GM23338 (cell line): ENCODE results near the gene YPEL1. TPM values are rescaled to one million over a fixed set of nuclear protein-coding genes. Genes with fewer than 3 reads are reported as not detected.
A peak's percentile ranks its signal among the peaks of the same experiment; 100 is the strongest.

Experiments used
- ATAC-seq: fragments of 200-7000 bp; cut with Tn5 transposase; 3 replicates; pipeline ENCODE4 v1.9.1; 2020
- DNase-seq: peaks from one replicate; pipeline ENCODE4 v3.0.0-alpha.2; 2015; ENCODE audit warnings: low spot score
- H2AFZ ChIP-seq: fragments of 200-600 bp; sonication (generic); 2 replicates; pipeline ENCODE4 v1.8.0; 2016; ENCODE audit warnings: antibody characterized with exemption, mild to moderate bottlenecking, moderate library complexity
- H3F3A ChIP-seq: fragments of 200-600 bp; sonication (generic); replicated peaks from 2 replicates; pipeline ENCODE4 v1.8.0; 2017; ENCODE audit warnings: antibody characterized with exemption, mixed run types, low read depth
- H3K27ac ChIP-seq: fragments of 200-600 bp; sonication (generic); 2 replicates; pipeline ENCODE4 v1.6.1; 2016; ENCODE audit warnings: low read depth
- H3K27me3 ChIP-seq: fragments of 200-600 bp; sonication (generic); 2 replicates; pipeline ENCODE4 v1.8.0; 2016; ENCODE audit warnings: mild to moderate bottlenecking, mixed run types, moderate library complexity; ENCODE audit not compliant: insufficient read depth
- H3K36me3 ChIP-seq: fragments of 200-600 bp; sonication (generic); 2 replicates; pipeline ENCODE4 v1.8.0; 2016; ENCODE audit warnings: mild to moderate bottlenecking; ENCODE audit not compliant: insufficient read depth
- H3K4me1 ChIP-seq: fragments of 200-600 bp; sonication (generic); 2 replicates; pipeline ENCODE4 v1.8.0; 2016; ENCODE audit warnings: mild to moderate bottlenecking, moderate library complexity; ENCODE audit not compliant: insufficient read depth
- H3K4me2 ChIP-seq: fragments of 200-600 bp; sonication (generic); 2 replicates; pipeline ENCODE4 v1.7.1; 2017; ENCODE audit warnings: mixed run types
- H3K4me3 ChIP-seq: fragments of 200-600 bp; sonication (generic); 2 replicates; pipeline ENCODE4 v1.6.1; 2016; ENCODE audit warnings: mixed run types
- H3K79me2 ChIP-seq: fragments of 200-600 bp; sonication (generic); replicated peaks from 2 replicates; pipeline ENCODE4 v1.8.0; 2017; ENCODE audit warnings: mild to moderate bottlenecking; ENCODE audit not compliant: insufficient read depth
- H3K9me2 ChIP-seq: fragments of 200-600 bp; sonication (generic); 2 replicates; pipeline ENCODE4 v1.8.0; 2017; ENCODE audit not compliant: insufficient read depth
- H4K20me1 ChIP-seq: fragments of 200-600 bp; sonication (generic); replicated peaks from 2 replicates; pipeline ENCODE4 v1.8.0; 2017; ENCODE audit warnings: mild to moderate bottlenecking; ENCODE audit not compliant: insufficient read depth
- H3K27ac Mint-ChIP-seq: 2 replicates; pipeline ENCODE4 v1.8.0; 2020; ENCODE audit warnings: inconsistent platforms, mild to moderate bottlenecking, moderate library complexity, mixed read lengths
- H3K27me3 Mint-ChIP-seq: 3 replicates; pipeline ENCODE4 v1.8.0; 2022; ENCODE audit warnings: low read depth, mild to moderate bottlenecking, moderate library complexity, mixed read lengths, inconsistent platforms; ENCODE audit not compliant: insufficient read depth, poor library complexity
- H3K36me3 Mint-ChIP-seq: 3 replicates; pipeline ENCODE4 v1.8.0; 2021; ENCODE audit warnings: low read depth, mild to moderate bottlenecking, inconsistent platforms, moderate library complexity, mixed read lengths
- H3K4me1 Mint-ChIP-seq: 3 replicates; pipeline ENCODE4 v1.8.0; 2020; ENCODE audit warnings: mild to moderate bottlenecking, inconsistent platforms, mixed read lengths
- H3K4me3 Mint-ChIP-seq: 3 replicates; pipeline ENCODE4 v1.8.0; 2021; ENCODE audit warnings: moderate library complexity, mild to moderate bottlenecking, inconsistent platforms, mixed read lengths
- H3K9me3 Mint-ChIP-seq: 3 replicates; pipeline ENCODE4 v1.8.0; 2020; ENCODE audit warnings: moderate library complexity, mild to moderate bottlenecking, inconsistent platforms, mixed read lengths
- JUNB ChIP-seq: IDR thresholded peaks from one replicate; pipeline ENCODE4 v1.6.1; 2016; ENCODE audit warnings: antibody characterized with exemption; ENCODE audit not compliant: unreplicated experiment
- NANOG ChIP-seq: IDR thresholded peaks from 2 replicates; pipeline ENCODE4 v1.6.1; 2016; ENCODE audit warnings: antibody characterized with exemption, borderline replicate concordance
- POLR2AphosphoS5 ChIP-seq: IDR thresholded peaks from 2 replicates; pipeline ENCODE4 v1.6.1; 2016; ENCODE audit warnings: antibody characterized with exemption, low read depth
- STAT1 ChIP-seq: IDR thresholded peaks from one replicate; pipeline ENCODE4 v1.6.1; 2016; ENCODE audit warnings: antibody characterized with exemption; ENCODE audit not compliant: unreplicated experiment
- ZNF331 ChIP-seq: fragments of 250-450 bp; sonication (Bioruptor Pico); IDR thresholded peaks from 2 replicates; pipeline ENCODE4 v1.5.0; 2020; ENCODE audit warnings: low read depth, mild to moderate bottlenecking, moderate library complexity
- polyA plus RNA-seq: library from polyadenylated mRNA; unstranded; fragments of >200 nt; fragmentation: Nextera tagmentation; extraction: Ambion mirVana; gene quantifications from 2 replicates; pipeline ENCODE4 v1.2.1, GENCODE V29; 2016
- total RNA-seq: library from RNA; depleted of rRNA; stranded (reverse); fragments of >200 nt; shearing (Covaris generic); gene quantifications from 2 replicates; pipeline ENCODE4 v1.2.3, GENCODE V29; 2014
- TF ChIP-seq, protein P1 (sequence below): IDR thresholded peaks from one replicate; pipeline ENCODE4 v1.6.1; 2018; ENCODE audit warnings: antibody characterized with exemption; ENCODE audit not compliant: unreplicated experiment
- TF ChIP-seq, protein P2 (sequence below), 2 experiments: fragments of 200-600 bp in 1 of 2; sonication (generic) in 1 of 2; conservative IDR thresholded peaks; 2 replicates each; pipeline versions ENCODE4 v1.5.1 to v1.6.1; 2016 to 2017; ENCODE audit warnings: antibody characterized with exemption in 2 of 2, low read depth in 2 of 2, mild to moderate bottlenecking in 2 of 2, moderate library complexity in 1 of 2

Gene YPEL1
- total and polyA plus RNA-seq, 2 experiments from 2014 or later, result 4.4 to 6.0 TPM

DNA sequence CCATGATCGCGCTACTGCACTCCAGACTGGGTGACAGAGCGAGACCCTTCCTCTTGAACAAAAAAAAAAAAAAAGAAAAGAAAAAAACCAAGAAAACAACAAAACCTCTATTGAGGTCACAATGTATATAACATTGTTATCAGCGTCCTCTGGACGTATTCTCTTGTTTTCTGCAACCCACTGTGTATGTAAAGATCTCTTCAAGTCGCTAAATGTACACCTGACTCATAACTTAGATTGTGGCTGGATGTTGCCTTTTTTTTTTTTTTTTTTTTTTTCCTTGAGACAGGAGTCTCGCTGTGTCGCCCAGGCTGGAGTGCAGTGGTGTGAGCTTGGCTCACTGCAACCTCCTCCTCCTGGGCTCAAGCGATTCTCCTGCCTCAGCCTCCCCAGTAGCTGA, 1.4 kb upstream of the YPEL1 start:
- Histone ChIP-seq H3K4me3 (no peak overlapping the region), H3K4me1 (peaks cover 14% of the 10 kb centered on the region), H3K27me3 (peaks cover 30% of the 10 kb centered on the region), H3K36me3 (no peaks in the 10 kb centered on the region), H4K20me1 (no peaks in the 10 kb centered on the region), H3F3A (peaks cover 3% of the 10 kb centered on the region), H2AFZ (no peak overlapping the region), H3K27ac (no peak overlapping the region), H3K79me2 (no peaks in the 10 kb centered on the region), H3K4me2 (no peak overlapping the region), H3K9me2 (no peaks in the 10 kb centered on the region)
- DNase-seq (no peak), ATAC-seq (no peak)
- Mint-ChIP-seq H3K9me3 (no peaks in the 10 kb centered on the region), H3K27me3 (peaks cover 26% of the 10 kb centered on the region), H3K4me3 (no peak overlapping the region), H3K27ac (no peak overlapping the region), H3K36me3 (no peaks in the 10 kb centered on the region; the same call in 2 of the 3 replicates), H3K4me1 (peaks cover 16% of the 10 kb centered on the region)
- TF ChIP-seq, protein P1, sequence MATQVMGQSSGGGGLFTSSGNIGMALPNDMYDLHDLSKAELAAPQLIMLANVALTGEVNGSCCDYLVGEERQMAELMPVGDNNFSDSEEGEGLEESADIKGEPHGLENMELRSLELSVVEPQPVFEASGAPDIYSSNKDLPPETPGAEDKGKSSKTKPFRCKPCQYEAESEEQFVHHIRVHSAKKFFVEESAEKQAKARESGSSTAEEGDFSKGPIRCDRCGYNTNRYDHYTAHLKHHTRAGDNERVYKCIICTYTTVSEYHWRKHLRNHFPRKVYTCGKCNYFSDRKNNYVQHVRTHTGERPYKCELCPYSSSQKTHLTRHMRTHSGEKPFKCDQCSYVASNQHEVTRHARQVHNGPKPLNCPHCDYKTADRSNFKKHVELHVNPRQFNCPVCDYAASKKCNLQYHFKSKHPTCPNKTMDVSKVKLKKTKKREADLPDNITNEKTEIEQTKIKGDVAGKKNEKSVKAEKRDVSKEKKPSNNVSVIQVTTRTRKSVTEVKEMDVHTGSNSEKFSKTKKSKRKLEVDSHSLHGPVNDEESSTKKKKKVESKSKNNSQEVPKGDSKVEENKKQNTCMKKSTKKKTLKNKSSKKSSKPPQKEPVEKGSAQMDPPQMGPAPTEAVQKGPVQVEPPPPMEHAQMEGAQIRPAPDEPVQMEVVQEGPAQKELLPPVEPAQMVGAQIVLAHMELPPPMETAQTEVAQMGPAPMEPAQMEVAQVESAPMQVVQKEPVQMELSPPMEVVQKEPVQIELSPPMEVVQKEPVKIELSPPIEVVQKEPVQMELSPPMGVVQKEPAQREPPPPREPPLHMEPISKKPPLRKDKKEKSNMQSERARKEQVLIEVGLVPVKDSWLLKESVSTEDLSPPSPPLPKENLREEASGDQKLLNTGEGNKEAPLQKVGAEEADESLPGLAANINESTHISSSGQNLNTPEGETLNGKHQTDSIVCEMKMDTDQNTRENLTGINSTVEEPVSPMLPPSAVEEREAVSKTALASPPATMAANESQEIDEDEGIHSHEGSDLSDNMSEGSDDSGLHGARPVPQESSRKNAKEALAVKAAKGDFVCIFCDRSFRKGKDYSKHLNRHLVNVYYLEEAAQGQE, result no peak
- TF ChIP-seq JUNB (no peak), STAT1 (no peak), NANOG (no peak), ZNF331 (CRISPR knock-in tag) (no peak)
- TF ChIP-seq, protein P2, sequence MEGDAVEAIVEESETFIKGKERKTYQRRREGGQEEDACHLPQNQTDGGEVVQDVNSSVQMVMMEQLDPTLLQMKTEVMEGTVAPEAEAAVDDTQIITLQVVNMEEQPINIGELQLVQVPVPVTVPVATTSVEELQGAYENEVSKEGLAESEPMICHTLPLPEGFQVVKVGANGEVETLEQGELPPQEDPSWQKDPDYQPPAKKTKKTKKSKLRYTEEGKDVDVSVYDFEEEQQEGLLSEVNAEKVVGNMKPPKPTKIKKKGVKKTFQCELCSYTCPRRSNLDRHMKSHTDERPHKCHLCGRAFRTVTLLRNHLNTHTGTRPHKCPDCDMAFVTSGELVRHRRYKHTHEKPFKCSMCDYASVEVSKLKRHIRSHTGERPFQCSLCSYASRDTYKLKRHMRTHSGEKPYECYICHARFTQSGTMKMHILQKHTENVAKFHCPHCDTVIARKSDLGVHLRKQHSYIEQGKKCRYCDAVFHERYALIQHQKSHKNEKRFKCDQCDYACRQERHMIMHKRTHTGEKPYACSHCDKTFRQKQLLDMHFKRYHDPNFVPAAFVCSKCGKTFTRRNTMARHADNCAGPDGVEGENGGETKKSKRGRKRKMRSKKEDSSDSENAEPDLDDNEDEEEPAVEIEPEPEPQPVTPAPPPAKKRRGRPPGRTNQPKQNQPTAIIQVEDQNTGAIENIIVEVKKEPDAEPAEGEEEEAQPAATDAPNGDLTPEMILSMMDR (conservative IDR thresholded peaks at IDR 0.05; ENCODE audit: low read depth in 2 of 2), result no peak

DNA sequence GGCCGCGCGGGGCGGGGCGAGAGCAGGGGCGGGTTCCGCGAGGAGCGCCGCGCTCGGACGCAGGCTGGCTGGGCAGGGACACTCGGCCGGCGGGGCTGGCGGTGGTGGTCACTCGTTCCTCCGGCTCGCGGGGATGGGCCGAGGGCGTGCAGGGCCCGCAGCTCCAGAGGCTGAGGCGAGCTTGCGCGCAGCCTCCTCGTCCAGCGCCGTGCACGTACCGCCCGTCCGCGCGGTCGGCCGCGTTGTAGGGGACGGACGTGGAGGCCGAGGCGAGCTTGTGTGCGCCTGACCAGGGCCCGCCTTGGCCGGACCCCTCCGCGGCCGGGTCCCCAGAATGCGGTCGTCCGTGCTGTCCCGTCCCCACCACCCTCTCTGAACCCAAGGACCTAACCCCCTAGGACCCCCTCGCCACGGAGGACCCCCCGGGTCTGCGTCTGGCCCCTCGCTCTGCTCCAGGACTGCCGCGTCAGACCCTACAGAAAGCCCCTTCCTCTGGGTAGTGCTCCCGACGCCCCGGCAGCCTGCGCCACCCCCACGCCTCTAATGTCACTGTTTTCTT, 569 bp upstream of the YPEL1 start:
- H3K4me1 Mint-ChIP-seq, result peaks cover 16% of the 10 kb centered on the region
- H3K4me3 ChIP-seq, result peak overlapping the region; percentile 97
- ATAC-seq (peak; percentile 54), DNase-seq (no peak)
- H3K4me3 Mint-ChIP-seq, result peak overlapping the region; percentile 55
- H3F3A ChIP-seq, result peaks cover 3% of the 10 kb centered on the region
- no peak overlapping the region for H3K27ac Mint-ChIP-seq
- H3K27ac ChIP-seq, result no peak overlapping the region
- H3K27me3 Mint-ChIP-seq, result peaks cover 24% of the 10 kb centered on the region
- no peaks in the 10 kb centered on the region for H3K79me2 ChIP-seq
- no peaks in the 10 kb centered on the region; the same call in 2 of the 3 replicates for H3K36me3 Mint-ChIP-seq
- H3K36me3 ChIP-seq, result no peaks in the 10 kb centered on the region
- peaks cover 30% of the 10 kb centered on the region for H3K27me3 ChIP-seq
- no peak overlapping the region for H2AFZ ChIP-seq
- H3K4me1 ChIP-seq, result peaks cover 14% of the 10 kb centered on the region
- no peaks in the 10 kb centered on the region for H3K9me2 ChIP-seq
- TF ChIP-seq POLR2AphosphoS5, result peak; percentile 95
- TF ChIP-seq NANOG, result no peak
- no peaks in the 10 kb centered on the region for H3K9me3 Mint-ChIP-seq
- peak overlapping the region; percentile 79 for H3K4me2 ChIP-seq
- no peaks in the 10 kb centered on the region for H4K20me1 ChIP-seq
